ENCODE measurements around the gene LRIG2.

Gene LRIG2

GRCh38 chr1:113133038-113133437 is 60.0 kb downstream of the LRIG2 start:
- Histone ChIP-seq H3K4me1 (ENCODE audit: control insufficient read depth, low read depth, low read length) (no peaks in the 10 kb centered on the region), H3K27ac (ENCODE audit: low read length) (no peak overlapping the region), H3K36me3 (ENCODE audit: control insufficient read depth, low read depth, low read length) (peaks cover 4% of the 10 kb centered on the region), H3K27me3 (ENCODE audit: control insufficient read depth, insufficient read depth, low read length) (no peaks in the 10 kb centered on the region), H3K9me3 (ENCODE audit: control insufficient read depth, low read depth, low read length) (no peaks in the 10 kb centered on the region), H3K9ac (ENCODE audit: low read length) (no peak overlapping the region), H3K4me3 (ENCODE audit: low read length) (no peak overlapping the region)

- Histone ChIP-seq H3K27ac (ENCODE audit: low read length) (no peak overlapping the region), H3K9ac (ENCODE audit: low read length) (no peak overlapping the region), H3K4me3 (ENCODE audit: low read length) (no peak overlapping the region), H3K27me3 (ENCODE audit: control insufficient read depth, insufficient read depth, low read length) (no peaks in the 10 kb centered on the region), H3K4me1 (ENCODE audit: control insufficient read depth, low read depth, low read length) (no peaks in the 10 kb centered on the region), H3K9me3 (ENCODE audit: control insufficient read depth, low read depth, low read length) (no peaks in the 10 kb centered on the region), H3K36me3 (ENCODE audit: control insufficient read depth, low read depth, low read length) (no peaks in the 10 kb centered on the region)
Measured at GRCh38 chr1:113133759-113134158, 60.8 kb downstream of the LRIG2 start.

GRCh38 chr1:113135460-113135859 is 62.5 kb downstream of the LRIG2 start:
- Histone ChIP-seq H3K9ac (ENCODE audit: low read length) (no peak overlapping the region), H3K36me3 (ENCODE audit: control insufficient read depth, low read depth, low read length) (no peaks in the 10 kb centered on the region), H3K4me3 (ENCODE audit: low read length) (no peak overlapping the region), H3K27ac (ENCODE audit: low read length) (no peak overlapping the region), H3K4me1 (ENCODE audit: control insufficient read depth, low read depth, low read length) (no peaks in the 10 kb centered on the region), H3K9me3 (ENCODE audit: control insufficient read depth, low read depth, low read length) (no peaks in the 10 kb centered on the region), H3K27me3 (ENCODE audit: control insufficient read depth, insufficient read depth, low read length) (no peaks in the 10 kb centered on the region)

- Histone ChIP-seq H3K27ac (ENCODE audit: low read length) (no peak overlapping the region), H3K36me3 (ENCODE audit: control insufficient read depth, low read depth, low read length) (no peaks in the 10 kb centered on the region), H3K4me3 (ENCODE audit: low read length) (no peak overlapping the region), H3K4me1 (ENCODE audit: control insufficient read depth, low read depth, low read length) (peaks cover 3% of the 10 kb centered on the region), H3K9ac (ENCODE audit: low read length) (no peak overlapping the region), H3K27me3 (ENCODE audit: control insufficient read depth, insufficient read depth, low read length) (no peaks in the 10 kb centered on the region), H3K9me3 (ENCODE audit: control insufficient read depth, low read depth, low read length) (no peaks in the 10 kb centered on the region)
Measured at GRCh38 chr1:113136476-113136875, 63.5 kb downstream of the LRIG2 start.

GRCh38 chr1:113137563-113137962 is 64.6 kb downstream of the LRIG2 start:
- H3K36me3 ChIP-seq (ENCODE audit: control insufficient read depth, low read depth, low read length): no peaks in the 10 kb centered on the region
- no peaks in the 10 kb centered on the region for H3K27me3 ChIP-seq (ENCODE audit: control insufficient read depth, insufficient read depth, low read length)
- H3K9ac ChIP-seq (ENCODE audit: low read length): no peak overlapping the region
- H3K4me1 ChIP-seq (ENCODE audit: control insufficient read depth, low read depth, low read length): peaks cover 9% of the 10 kb centered on the region
- no peak overlapping the region for H3K27ac ChIP-seq (ENCODE audit: low read length)
- H3K4me3 ChIP-seq (ENCODE audit: low read length): no peak overlapping the region
- no peaks in the 10 kb centered on the region for H3K9me3 ChIP-seq (ENCODE audit: control insufficient read depth, low read depth, low read length)

GRCh38 chr1:113138778-113139177 is 65.8 kb downstream of the LRIG2 start:
- no peak overlapping the region for H3K4me3 ChIP-seq (ENCODE audit: low read length)
- H3K27me3 ChIP-seq (ENCODE audit: control insufficient read depth, insufficient read depth, low read length): no peaks in the 10 kb centered on the region
- no peaks in the 10 kb centered on the region for H3K36me3 ChIP-seq (ENCODE audit: control insufficient read depth, low read depth, low read length)
- H3K27ac ChIP-seq (ENCODE audit: low read length): no peak overlapping the region
- H3K9ac ChIP-seq (ENCODE audit: low read length): no peak overlapping the region
- no peaks in the 10 kb centered on the region for H3K9me3 ChIP-seq (ENCODE audit: control insufficient read depth, low read depth, low read length)
- H3K4me1 ChIP-seq (ENCODE audit: control insufficient read depth, low read depth, low read length): peaks cover 9% of the 10 kb centered on the region

GRCh38 chr1:113140176-113140575 is 67.2 kb downstream of the LRIG2 start:
- Histone ChIP-seq H3K4me3 (ENCODE audit: low read length) (no peak overlapping the region), H3K36me3 (ENCODE audit: control insufficient read depth, low read depth, low read length) (no peaks in the 10 kb centered on the region), H3K9ac (ENCODE audit: low read length) (no peak overlapping the region), H3K4me1 (ENCODE audit: control insufficient read depth, low read depth, low read length) (peaks cover 9% of the 10 kb centered on the region), H3K9me3 (ENCODE audit: control insufficient read depth, low read depth, low read length) (no peaks in the 10 kb centered on the region), H3K27me3 (ENCODE audit: control insufficient read depth, insufficient read depth, low read length) (no peaks in the 10 kb centered on the region), H3K27ac (ENCODE audit: low read length) (no peak overlapping the region)

GRCh38 chr1:113140588-113141446 is 67.8 kb downstream of the LRIG2 start:
- no peak overlapping the region for H3K4me3 ChIP-seq (ENCODE audit: low read length)
- H3K27ac ChIP-seq (ENCODE audit: low read length): no peak overlapping the region
- H3K36me3 ChIP-seq (ENCODE audit: control insufficient read depth, low read depth, low read length): no peaks in the 10 kb centered on the region
- H3K4me1 ChIP-seq (ENCODE audit: control insufficient read depth, low read depth, low read length): peaks cover 9% of the 10 kb centered on the region
- no peaks in the 10 kb centered on the region for H3K27me3 ChIP-seq (ENCODE audit: control insufficient read depth, insufficient read depth, low read length)
- H3K9me3 ChIP-seq (ENCODE audit: control insufficient read depth, low read depth, low read length): no peaks in the 10 kb centered on the region
- H3K9ac ChIP-seq (ENCODE audit: low read length): no peak overlapping the region

GRCh38 chr1:113141650-113142473 is 68.9 kb downstream of the LRIG2 start:
- no peaks in the 10 kb centered on the region for H3K36me3 ChIP-seq (ENCODE audit: control insufficient read depth, low read depth, low read length)
- peaks cover 9% of the 10 kb centered on the region for H3K4me1 ChIP-seq (ENCODE audit: control insufficient read depth, low read depth, low read length)
- H3K9ac ChIP-seq (ENCODE audit: low read length): no peak overlapping the region
- H3K9me3 ChIP-seq (ENCODE audit: control insufficient read depth, low read depth, low read length): no peaks in the 10 kb centered on the region
- no peak overlapping the region for H3K27ac ChIP-seq (ENCODE audit: low read length)
- no peak overlapping the region for H3K4me3 ChIP-seq (ENCODE audit: low read length)
- no peaks in the 10 kb centered on the region for H3K27me3 ChIP-seq (ENCODE audit: control insufficient read depth, insufficient read depth, low read length)

- H3K4me1 ChIP-seq (ENCODE audit: control insufficient read depth, low read depth, low read length): peaks cover 9% of the 10 kb centered on the region
- no peak overlapping the region for H3K27ac ChIP-seq (ENCODE audit: low read length)
- no peak overlapping the region for H3K4me3 ChIP-seq (ENCODE audit: low read length)
Measured at GRCh38 chr1:113142791-113143190, 69.8 kb downstream of the LRIG2 start.

GRCh38 chr1:113146242-113147072 is 73.5 kb downstream of the LRIG2 start:
- Histone ChIP-seq H3K27me3 (ENCODE audit: control insufficient read depth, insufficient read depth, low read length) (no peaks in the 10 kb centered on the region), H3K36me3 (ENCODE audit: control insufficient read depth, low read depth, low read length) (no peaks in the 10 kb centered on the region), H3K4me1 (ENCODE audit: control insufficient read depth, low read depth, low read length) (peaks cover 6% of the 10 kb centered on the region), H3K9ac (ENCODE audit: low read length) (no peak overlapping the region), H3K27ac (ENCODE audit: low read length) (no peak overlapping the region), H3K9me3 (ENCODE audit: control insufficient read depth, low read depth, low read length) (no peaks in the 10 kb centered on the region), H3K4me3 (ENCODE audit: low read length) (no peak overlapping the region)

More at GRCh38 chr1:113142791-113143190, 69.8 kb downstream of the LRIG2 start:
- Histone ChIP-seq H3K9ac (ENCODE audit: low read length) (no peak overlapping the region), H3K27me3 (ENCODE audit: control insufficient read depth, insufficient read depth, low read length) (no peaks in the 10 kb centered on the region), H3K9me3 (ENCODE audit: control insufficient read depth, low read depth, low read length) (no peaks in the 10 kb centered on the region), H3K36me3 (ENCODE audit: control insufficient read depth, low read depth, low read length) (no peaks in the 10 kb centered on the region)

Data from iPS-18a (cell line).